Stomach smooth muscle (tissue), 2 donors: ENCODE data around the gene BARHL1.
A peak's percentile ranks its signal among the peaks of the same experiment; 100 is the strongest.

ENCODE experiments used
- H3K27ac ChIP-seq: one replicate; pipeline ENCODE4 v1.7.0; 2013; ENCODE audit warnings: mild to moderate bottlenecking, low read length, inconsistent platforms
- H3K27me3 ChIP-seq, 2 donors: one replicate each; pipeline ENCODE4 v1.7.0; 2013; ENCODE audit warnings: low read length in 2 of 2; ENCODE audit not compliant: insufficient read depth in 2 of 2, control insufficient read depth in 1 of 2
- H3K36me3 ChIP-seq, 2 donors: one replicate each; pipeline ENCODE4 v1.7.0; 2013; ENCODE audit warnings: low read length in 2 of 2; ENCODE audit not compliant: control insufficient read depth in 2 of 2, insufficient read depth in 2 of 2
- H3K4me1 ChIP-seq: one replicate; pipeline ENCODE4 v1.7.0; 2013; ENCODE audit warnings: low read length; ENCODE audit not compliant: control insufficient read depth, insufficient read depth
- H3K4me3 ChIP-seq, 2 donors: one replicate each; pipeline ENCODE4 v1.7.0; 2013; ENCODE audit warnings: low read length in 2 of 2
- H3K9ac ChIP-seq, 2 donors: one replicate each; pipeline ENCODE4 v1.7.0; 2013; ENCODE audit warnings: low read length in 2 of 2, mild to moderate bottlenecking in 1 of 2
- H3K9me3 ChIP-seq, 2 donors: one replicate each; pipeline ENCODE4 v1.7.0; 2013; ENCODE audit warnings: low read length in 2 of 2; ENCODE audit not compliant: control insufficient read depth in 2 of 2
- donor health status: healthy.
- donor health status: Pancreatic carcinoma.

BARHL1 gene

DNA sequence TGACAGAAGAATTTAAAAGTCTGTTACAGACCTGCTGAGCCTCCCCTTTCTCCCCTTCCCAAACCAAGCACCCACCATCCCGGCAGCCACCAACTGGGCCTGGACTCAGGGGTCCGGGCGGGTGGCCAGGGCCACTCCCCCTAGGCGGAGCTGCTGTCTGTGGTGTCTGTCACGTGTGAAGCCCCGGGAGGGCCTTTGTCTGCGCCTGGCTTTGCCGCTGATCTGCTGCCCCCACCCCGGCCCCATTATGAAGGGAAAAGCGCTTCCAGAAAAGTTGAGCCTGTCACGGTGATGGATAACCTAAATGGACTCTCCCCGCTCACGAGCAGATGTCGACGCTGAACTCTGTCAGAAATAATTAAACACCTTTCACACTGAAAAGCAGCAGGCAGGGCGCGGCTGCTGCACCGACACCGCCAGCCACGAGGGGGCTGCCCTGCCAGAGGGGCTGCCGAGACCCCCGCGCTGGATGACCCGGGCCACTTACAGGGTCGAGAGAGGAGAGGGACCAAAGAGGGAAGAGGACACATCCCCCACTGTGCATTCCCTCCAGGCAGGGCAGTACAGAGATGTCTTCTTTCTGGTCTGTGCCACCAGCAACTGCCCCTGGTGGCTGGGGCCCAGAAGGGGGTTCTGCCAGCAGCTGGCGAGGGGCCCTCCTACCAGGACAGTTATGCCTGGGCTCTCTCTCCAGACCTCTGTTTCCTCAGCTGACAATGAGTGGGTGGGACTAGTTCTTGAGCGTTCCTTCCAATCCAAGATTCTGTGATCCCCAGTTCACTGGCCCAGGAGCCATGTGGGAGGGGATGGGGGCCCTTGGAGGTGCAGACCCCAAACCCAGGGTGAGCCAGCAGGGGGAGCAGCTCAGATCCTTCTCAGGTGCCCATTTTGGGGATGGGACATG is 36.0 kb upstream of the BARHL1 start:
- Histone ChIP-seq H3K27me3 (peaks cover 0 to 13% of the 10 kb centered on the region in 2 donors), H3K36me3 (no peaks in the 10 kb centered on the region), H3K4me1 (peaks cover 16% of the 10 kb centered on the region), H3K4me3 (peak overlapping the region in 1 of 2 donors; percentile 58), H3K27ac (no peak overlapping the region), H3K9me3 (no peaks in the 10 kb centered on the region), H3K9ac (no peak overlapping the region)

DNA sequence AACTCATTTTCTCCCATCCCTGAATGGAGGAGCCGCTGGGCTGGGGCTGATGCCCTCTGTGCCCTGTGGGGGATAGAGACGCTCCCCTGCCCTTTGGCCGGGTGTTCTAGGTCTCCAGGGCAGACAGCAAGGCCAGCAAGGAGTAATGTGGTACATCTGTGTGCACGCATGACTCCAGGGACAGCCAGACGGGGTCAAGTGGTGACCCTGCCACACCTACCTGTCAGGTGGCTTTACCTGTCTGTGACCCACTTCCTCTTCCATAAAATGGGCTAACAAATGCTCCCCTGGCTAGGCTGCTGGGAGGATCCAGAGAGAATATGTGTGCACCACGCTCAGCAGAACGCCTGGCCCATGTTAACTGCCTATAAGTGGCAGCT is 35.4 kb upstream of the BARHL1 start:
- Histone ChIP-seq H3K27me3 (peaks cover 0 to 12% of the 10 kb centered on the region in 2 donors), H3K4me3 (no peak overlapping the region), H3K36me3 (no peaks in the 10 kb centered on the region), H3K27ac (no peak overlapping the region), H3K9ac (no peak overlapping the region), H3K4me1 (peaks cover 16% of the 10 kb centered on the region), H3K9me3 (no peaks in the 10 kb centered on the region)

DNA sequence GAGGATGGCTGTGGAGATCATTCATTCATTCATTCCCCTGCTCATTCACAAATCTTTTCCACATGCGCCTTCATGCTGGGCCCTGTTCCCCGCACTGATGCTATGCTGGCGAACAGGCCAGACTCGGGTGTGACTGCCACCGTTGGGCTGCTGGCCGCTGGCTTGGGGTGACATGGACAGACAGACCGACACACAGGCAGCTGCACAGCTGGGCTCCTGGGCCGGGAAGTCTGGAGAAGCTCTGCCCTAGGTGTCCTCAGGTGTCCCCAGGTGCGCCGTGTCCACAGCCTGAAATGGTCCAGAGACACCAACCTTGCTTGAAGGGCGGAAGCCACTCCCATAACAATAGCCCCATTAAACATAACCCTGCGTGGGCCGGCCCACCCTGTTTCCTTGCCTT is 35.0 kb upstream of the BARHL1 start:
- no peak overlapping the region for H3K27ac ChIP-seq
- peaks cover 0 to 11% of the 10 kb centered on the region in 2 donors for H3K27me3 ChIP-seq
- peaks cover 16% of the 10 kb centered on the region for H3K4me1 ChIP-seq
- no peak overlapping the region for H3K4me3 ChIP-seq
- H3K9me3 ChIP-seq: no peaks in the 10 kb centered on the region
- no peak overlapping the region for H3K9ac ChIP-seq
- no peaks in the 10 kb centered on the region for H3K36me3 ChIP-seq

- Histone ChIP-seq H3K4me3 (no peak overlapping the region), H3K27me3 (peaks cover 0 to 13% of the 10 kb centered on the region in 2 donors), H3K9me3 (no peaks in the 10 kb centered on the region), H3K36me3 (no peaks in the 10 kb centered on the region), H3K27ac (no peak overlapping the region), H3K4me1 (peaks cover 16% of the 10 kb centered on the region), H3K9ac (no peak overlapping the region)
Observed at GRCh38 chr9:132547976-132548730, 34.3 kb upstream of the BARHL1 start.

GRCh38 chr9:132548751-132549640 is 33.4 kb upstream of the BARHL1 start:
- H3K36me3 ChIP-seq: no peaks in the 10 kb centered on the region
- no peak overlapping the region for H3K4me3 ChIP-seq
- peaks cover 16% of the 10 kb centered on the region for H3K4me1 ChIP-seq
- H3K27ac ChIP-seq: no peak overlapping the region
- no peaks in the 10 kb centered on the region for H3K9me3 ChIP-seq
- H3K27me3 ChIP-seq: peaks cover 0 to 9% of the 10 kb centered on the region in 2 donors
- no peak overlapping the region for H3K9ac ChIP-seq

DNA sequence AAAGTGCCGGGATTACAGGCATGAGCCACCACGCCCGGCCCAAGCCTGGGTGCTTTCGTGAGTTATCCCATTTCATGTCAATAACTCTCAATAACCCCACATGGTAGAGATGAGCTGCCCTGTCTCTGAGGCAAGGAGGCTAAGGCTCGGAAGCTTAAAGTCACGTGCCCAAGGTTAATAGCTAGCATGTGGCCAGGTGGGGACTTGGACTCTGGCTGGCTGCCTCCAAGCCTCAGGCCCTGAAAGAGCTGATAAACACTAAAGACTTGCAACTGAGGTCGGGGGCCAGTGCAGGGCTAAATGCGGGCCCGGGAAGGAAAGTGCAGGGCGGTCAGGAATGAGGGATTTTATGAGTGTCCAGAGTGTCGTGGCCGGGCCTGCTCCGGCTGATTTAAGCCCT is 30.9 kb upstream of the BARHL1 start:
- H3K27ac ChIP-seq: no peak overlapping the region
- no peaks in the 10 kb centered on the region for H3K9me3 ChIP-seq
- no peaks in the 10 kb centered on the region for H3K36me3 ChIP-seq
- H3K4me3 ChIP-seq: no peak overlapping the region
- no peak overlapping the region for H3K9ac ChIP-seq
- H3K4me1 ChIP-seq: peaks cover 4% of the 10 kb centered on the region
- peaks cover 0 to 4% of the 10 kb centered on the region in 2 donors for H3K27me3 ChIP-seq

DNA sequence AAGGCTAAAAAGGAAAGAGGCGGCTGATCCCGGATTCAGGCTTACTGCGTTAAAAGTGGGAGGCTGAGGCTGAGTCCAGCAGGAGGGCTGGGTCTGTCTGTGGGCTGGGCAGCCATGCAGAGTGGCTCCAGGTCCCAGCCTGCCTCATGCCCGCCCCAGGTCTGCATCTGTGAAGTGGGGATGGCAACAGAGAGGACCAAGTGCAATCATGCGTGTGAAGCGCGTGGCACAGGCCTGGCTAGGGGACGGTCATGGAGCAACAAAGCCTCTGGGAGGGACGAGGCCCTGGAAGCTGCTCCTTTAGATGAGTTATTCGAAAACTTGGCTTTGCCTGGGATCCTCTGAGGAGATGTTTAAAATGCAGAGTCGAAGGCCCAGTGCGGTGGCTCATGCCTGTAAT is 30.4 kb upstream of the BARHL1 start:
- peaks cover 0 to 7% of the 10 kb centered on the region in 2 donors for H3K27me3 ChIP-seq

GRCh38 chr9:132554755-132555154 is 27.7 kb upstream of the BARHL1 start:
- no peaks in the 10 kb centered on the region for H3K9me3 ChIP-seq
- no peaks in the 10 kb centered on the region for H3K4me1 ChIP-seq
- no peaks in the 10 kb centered on the region for H3K36me3 ChIP-seq
- no peak overlapping the region for H3K9ac ChIP-seq
- peaks cover 0 to 7% of the 10 kb centered on the region in 2 donors for H3K27me3 ChIP-seq
- no peak overlapping the region for H3K27ac ChIP-seq
- H3K4me3 ChIP-seq: no peak overlapping the region

More for the DNA sequence above, 30.4 kb upstream of the BARHL1 start:
- H3K4me1 ChIP-seq: no peaks in the 10 kb centered on the region
- no peaks in the 10 kb centered on the region for H3K9me3 ChIP-seq
- no peaks in the 10 kb centered on the region for H3K36me3 ChIP-seq
- H3K9ac ChIP-seq: no peak overlapping the region
- H3K4me3 ChIP-seq: no peak overlapping the region
- no peak overlapping the region for H3K27ac ChIP-seq

- Histone ChIP-seq H3K4me1 (no peaks in the 10 kb centered on the region), H3K36me3 (no peaks in the 10 kb centered on the region), H3K9me3 (no peaks in the 10 kb centered on the region), H3K27me3 (peaks cover 0 to 7% of the 10 kb centered on the region in 2 donors), H3K27ac (no peak overlapping the region), H3K9ac (no peak overlapping the region), H3K4me3 (no peak overlapping the region)
Observed at GRCh38 chr9:132555528-132555927, 26.9 kb upstream of the BARHL1 start.

- Histone ChIP-seq H3K4me1 (no peaks in the 10 kb centered on the region), H3K9ac (no peak overlapping the region), H3K4me3 (no peak overlapping the region), H3K9me3 (no peaks in the 10 kb centered on the region), H3K36me3 (no peaks in the 10 kb centered on the region), H3K27me3 (peaks cover 0 to 7% of the 10 kb centered on the region in 2 donors), H3K27ac (no peak overlapping the region)
Observed at GRCh38 chr9:132556235-132556634, 26.2 kb upstream of the BARHL1 start.
